ENCODE measurements around the gene TMEM200B.

GRCh38 chr1:29121516-29121935 lies 2.2 kb downstream of the TMEM200B start:
- TF ChIP-seq, protein P1, sequence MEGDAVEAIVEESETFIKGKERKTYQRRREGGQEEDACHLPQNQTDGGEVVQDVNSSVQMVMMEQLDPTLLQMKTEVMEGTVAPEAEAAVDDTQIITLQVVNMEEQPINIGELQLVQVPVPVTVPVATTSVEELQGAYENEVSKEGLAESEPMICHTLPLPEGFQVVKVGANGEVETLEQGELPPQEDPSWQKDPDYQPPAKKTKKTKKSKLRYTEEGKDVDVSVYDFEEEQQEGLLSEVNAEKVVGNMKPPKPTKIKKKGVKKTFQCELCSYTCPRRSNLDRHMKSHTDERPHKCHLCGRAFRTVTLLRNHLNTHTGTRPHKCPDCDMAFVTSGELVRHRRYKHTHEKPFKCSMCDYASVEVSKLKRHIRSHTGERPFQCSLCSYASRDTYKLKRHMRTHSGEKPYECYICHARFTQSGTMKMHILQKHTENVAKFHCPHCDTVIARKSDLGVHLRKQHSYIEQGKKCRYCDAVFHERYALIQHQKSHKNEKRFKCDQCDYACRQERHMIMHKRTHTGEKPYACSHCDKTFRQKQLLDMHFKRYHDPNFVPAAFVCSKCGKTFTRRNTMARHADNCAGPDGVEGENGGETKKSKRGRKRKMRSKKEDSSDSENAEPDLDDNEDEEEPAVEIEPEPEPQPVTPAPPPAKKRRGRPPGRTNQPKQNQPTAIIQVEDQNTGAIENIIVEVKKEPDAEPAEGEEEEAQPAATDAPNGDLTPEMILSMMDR (IDR thresholded peaks at IDR 0.05): peak; percentile 18; the same call in 1 of the 3 replicates
- TF ChIP-seq REST (IDR thresholded peaks at IDR 0.05): no peak
- TF ChIP-seq HES2 (IDR thresholded peaks at IDR 0.05): no peak
- TF ChIP-seq, protein P2, sequence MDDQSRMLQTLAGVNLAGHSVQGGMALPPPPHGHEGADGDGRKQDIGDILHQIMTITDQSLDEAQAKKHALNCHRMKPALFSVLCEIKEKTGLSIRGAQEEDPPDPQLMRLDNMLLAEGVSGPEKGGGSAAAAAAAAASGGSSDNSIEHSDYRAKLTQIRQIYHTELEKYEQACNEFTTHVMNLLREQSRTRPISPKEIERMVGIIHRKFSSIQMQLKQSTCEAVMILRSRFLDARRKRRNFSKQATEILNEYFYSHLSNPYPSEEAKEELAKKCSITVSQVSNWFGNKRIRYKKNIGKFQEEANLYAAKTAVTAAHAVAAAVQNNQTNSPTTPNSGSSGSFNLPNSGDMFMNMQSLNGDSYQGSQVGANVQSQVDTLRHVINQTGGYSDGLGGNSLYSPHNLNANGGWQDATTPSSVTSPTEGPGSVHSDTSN (IDR thresholded peaks at IDR 0.05): no peak
- no peak for TF ChIP-seq EP300 (IDR thresholded peaks at IDR 0.05)
- TF ChIP-seq HEYL (CRISPR knock-in tag; IDR thresholded peaks at IDR 0.05): no peak
- TF ChIP-seq, protein P3, sequence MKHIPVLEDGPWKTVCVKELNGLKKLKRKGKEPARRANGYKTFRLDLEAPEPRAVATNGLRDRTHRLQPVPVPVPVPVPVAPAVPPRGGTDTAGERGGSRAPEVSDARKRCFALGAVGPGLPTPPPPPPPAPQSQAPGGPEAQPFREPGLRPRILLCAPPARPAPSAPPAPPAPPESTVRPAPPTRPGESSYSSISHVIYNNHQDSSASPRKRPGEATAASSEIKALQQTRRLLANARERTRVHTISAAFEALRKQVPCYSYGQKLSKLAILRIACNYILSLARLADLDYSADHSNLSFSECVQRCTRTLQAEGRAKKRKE (CRISPR knock-in tag; IDR thresholded peaks at IDR 0.05; ENCODE audit: low read depth): no peak

All from A549 (cell line).